GM12891 (cell line): ENCODE data around the gene FSCN2.

Experiments used
- POLR2A ChIP-seq: IDR thresholded peaks from 2 replicates; pipeline ENCODE4 v1.6.1; 2011; ENCODE audit warnings: low read depth, low read length, control low read depth
- TAF1 ChIP-seq: IDR thresholded peaks from 2 replicates; pipeline ENCODE4 v1.6.1; 2011; ENCODE audit warnings: low read depth, low read length, control low read depth

DNA sequence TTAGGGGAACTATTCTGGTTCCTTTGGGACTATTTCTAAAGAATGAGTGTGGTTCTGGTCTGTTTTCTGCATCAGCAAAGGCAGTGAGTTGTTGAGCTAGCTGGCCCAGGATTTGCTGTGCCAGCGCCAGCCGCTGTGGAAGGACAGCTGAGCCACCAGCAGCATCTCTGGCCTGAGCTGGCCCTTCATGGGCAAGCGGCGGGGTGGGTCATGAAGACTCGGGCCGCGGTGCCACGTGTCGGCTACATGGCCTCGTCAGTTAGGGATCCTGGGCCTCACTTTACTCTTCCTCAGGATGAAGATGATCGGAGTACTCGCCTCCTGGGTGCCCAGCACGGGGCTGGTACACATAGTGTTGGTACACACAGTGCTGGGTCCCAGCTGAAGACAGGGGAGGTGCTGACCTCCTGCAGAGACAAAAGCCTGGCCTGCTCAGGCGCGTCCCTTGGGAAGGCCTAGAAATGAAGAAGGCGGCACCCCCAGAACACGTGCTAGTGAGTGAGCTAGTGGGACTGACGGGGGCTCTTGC, 41.9 kb downstream of the FSCN2 start:
- TF ChIP-seq TAF1 (no peak), POLR2A (no peak)
